ENCODE data around the gene LGR5. TPM values are rescaled to one million over a fixed set of nuclear protein-coding genes. Genes with fewer than 3 reads are reported as not detected.

Gene LGR5
- total and polyA plus RNA-seq, 2 of the 13 experiments (the other 11 are each of a cell fraction or from before 2014, with no cell fraction given), result 37.0 to 121 TPM

DNA sequence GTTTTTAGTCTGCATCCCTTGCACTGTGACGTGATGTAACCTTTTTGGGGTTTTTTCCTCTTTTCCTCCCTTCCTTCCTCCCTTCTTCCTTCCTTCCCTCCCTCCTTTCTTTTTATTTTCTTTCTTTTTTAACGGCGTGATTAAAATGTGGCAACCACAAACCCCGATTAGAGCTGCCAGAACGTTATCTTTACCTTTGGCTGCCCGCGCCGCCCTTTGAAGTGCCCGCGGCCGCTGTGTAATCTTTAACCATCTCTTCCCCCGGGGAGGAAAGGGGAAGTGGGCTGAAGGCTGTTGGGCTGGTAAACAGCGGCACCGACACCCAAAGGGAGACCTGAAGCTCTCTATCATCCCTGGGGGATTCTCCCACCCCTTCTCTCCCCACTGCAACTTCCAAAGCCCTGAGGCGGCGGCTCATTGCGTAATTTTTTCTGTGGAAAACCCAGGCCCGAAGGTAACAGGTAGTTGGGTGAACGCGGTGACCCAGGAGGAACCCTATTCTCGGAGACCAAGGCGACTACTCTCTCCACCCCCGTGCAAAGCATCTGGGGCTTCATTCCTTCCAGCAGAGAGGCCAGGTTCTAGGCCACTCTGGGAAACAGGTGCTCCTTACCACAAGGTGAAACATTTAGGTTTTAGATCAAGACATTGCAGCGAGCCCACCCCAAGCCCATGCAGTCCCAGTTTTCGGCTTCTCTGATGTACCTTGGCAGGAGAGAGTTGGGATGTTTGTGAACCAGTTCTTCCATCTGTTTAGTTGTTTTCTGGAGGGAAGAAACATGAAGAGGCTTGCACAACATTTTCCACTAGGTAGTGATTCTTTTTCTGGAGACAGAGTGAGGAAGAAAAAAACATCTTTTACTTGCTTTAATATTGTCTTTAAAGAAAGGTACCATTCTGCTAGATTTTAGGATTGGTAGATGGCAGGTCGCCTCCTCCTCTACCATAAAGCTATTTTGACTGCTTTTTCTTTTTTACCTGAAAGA is 1.5 kb downstream of the LGR5 start (continued):
- TF ChIP-seq ZNF282 (IDR thresholded peaks at IDR 0.05; ENCODE audit: partially characterized antibody) (no peak), PLRG1 (conservative IDR thresholded peaks at IDR 0.05) (no peak), ELF1 (CRISPR knock-in tag; IDR thresholded peaks at IDR 0.05) (peak; percentile 68; the same call in 1 of the 2 replicates), JARID2 (CRISPR knock-in tag; IDR thresholded peaks at IDR 0.05; ENCODE audit: insufficient replicate concordance) (no peak), NCOR1 (IDR thresholded peaks at IDR 0.05; ENCODE audit: borderline replicate concordance, low read length) (peak; percentile 63; the same call in 1 of the 2 replicates), ZNF382 (CRISPR knock-in tag; IDR thresholded peaks at IDR 0.05; ENCODE audit: borderline replicate concordance) (no peak), ZNF777 (CRISPR knock-in tag; IDR thresholded peaks at IDR 0.05) (peak; percentile 45; the same call in 1 of the 2 replicates), FOXA1 (IDR thresholded peaks at IDR 0.05) (no peak), FOXA1 (CRISPR knock-in tag; IDR thresholded peaks at IDR 0.05) (peak; percentile 94), FOXO1 (CRISPR knock-in tag; IDR thresholded peaks at IDR 0.05) (peak; percentile 99), ZNF547 (CRISPR knock-in tag; IDR thresholded peaks at IDR 0.05) (0 out of 2 replicates have a peak, but pooled peaks have one; percentile 34), PITX1 (CRISPR knock-in tag; IDR thresholded peaks at IDR 0.05) (peak; percentile 97), KDM3A (CRISPR knock-in tag; IDR thresholded peaks at IDR 0.05; ENCODE audit: low read depth) (peak; percentile 79), ZNF136 (CRISPR knock-in tag; IDR thresholded peaks at IDR 0.05; ENCODE audit: low read depth) (0 out of 2 replicates have a peak, but pooled peaks have one; percentile 28), ZNF496 (CRISPR knock-in tag; IDR thresholded peaks at IDR 0.05; ENCODE audit: insufficient replicate concordance) (no peak), HOXA9 (CRISPR knock-in tag; IDR thresholded peaks at IDR 0.05; ENCODE audit: borderline replicate concordance) (no peak), RFX5 (IDR thresholded peaks at IDR 0.05; ENCODE audit: low read depth, low read length) (no peak), ZNF235 (CRISPR knock-in tag; IDR thresholded peaks at IDR 0.05; ENCODE audit: borderline replicate concordance) (no peak), NFRKB (IDR thresholded peaks at IDR 0.05) (no peak)
- TF ChIP-seq, protein P1, sequence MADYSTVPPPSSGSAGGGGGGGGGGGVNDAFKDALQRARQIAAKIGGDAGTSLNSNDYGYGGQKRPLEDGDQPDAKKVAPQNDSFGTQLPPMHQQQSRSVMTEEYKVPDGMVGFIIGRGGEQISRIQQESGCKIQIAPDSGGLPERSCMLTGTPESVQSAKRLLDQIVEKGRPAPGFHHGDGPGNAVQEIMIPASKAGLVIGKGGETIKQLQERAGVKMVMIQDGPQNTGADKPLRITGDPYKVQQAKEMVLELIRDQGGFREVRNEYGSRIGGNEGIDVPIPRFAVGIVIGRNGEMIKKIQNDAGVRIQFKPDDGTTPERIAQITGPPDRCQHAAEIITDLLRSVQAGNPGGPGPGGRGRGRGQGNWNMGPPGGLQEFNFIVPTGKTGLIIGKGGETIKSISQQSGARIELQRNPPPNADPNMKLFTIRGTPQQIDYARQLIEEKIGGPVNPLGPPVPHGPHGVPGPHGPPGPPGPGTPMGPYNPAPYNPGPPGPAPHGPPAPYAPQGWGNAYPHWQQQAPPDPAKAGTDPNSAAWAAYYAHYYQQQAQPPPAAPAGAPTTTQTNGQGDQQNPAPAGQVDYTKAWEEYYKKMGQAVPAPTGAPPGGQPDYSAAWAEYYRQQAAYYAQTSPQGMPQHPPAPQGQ (CRISPR knock-in tag; IDR thresholded peaks at IDR 0.05; ENCODE audit: borderline replicate concordance), result peak; percentile 83
- TF ChIP-seq, protein P2, sequence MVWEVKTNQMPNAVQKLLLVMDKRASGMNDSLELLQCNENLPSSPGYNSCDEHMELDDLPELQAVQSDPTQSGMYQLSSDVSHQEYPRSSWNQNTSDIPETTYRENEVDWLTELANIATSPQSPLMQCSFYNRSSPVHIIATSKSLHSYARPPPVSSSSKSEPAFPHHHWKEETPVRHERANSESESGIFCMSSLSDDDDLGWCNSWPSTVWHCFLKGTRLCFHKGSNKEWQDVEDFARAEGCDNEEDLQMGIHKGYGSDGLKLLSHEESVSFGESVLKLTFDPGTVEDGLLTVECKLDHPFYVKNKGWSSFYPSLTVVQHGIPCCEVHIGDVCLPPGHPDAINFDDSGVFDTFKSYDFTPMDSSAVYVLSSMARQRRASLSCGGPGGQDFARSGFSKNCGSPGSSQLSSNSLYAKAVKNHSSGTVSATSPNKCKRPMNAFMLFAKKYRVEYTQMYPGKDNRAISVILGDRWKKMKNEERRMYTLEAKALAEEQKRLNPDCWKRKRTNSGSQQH (CRISPR knock-in tag; IDR thresholded peaks at IDR 0.05; ENCODE audit: low read depth), result no peak
- TF ChIP-seq, protein P3, sequence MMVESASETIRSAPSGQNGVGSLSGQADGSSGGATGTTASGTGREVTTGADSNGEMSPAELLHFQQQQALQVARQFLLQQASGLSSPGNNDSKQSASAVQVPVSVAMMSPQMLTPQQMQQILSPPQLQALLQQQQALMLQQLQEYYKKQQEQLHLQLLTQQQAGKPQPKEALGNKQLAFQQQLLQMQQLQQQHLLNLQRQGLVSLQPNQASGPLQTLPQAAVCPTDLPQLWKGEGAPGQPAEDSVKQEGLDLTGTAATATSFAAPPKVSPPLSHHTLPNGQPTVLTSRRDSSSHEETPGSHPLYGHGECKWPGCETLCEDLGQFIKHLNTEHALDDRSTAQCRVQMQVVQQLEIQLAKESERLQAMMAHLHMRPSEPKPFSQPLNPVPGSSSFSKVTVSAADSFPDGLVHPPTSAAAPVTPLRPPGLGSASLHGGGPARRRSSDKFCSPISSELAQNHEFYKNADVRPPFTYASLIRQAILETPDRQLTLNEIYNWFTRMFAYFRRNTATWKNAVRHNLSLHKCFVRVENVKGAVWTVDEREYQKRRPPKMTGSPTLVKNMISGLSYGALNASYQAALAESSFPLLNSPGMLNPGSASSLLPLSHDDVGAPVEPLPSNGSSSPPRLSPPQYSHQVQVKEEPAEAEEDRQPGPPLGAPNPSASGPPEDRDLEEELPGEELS (CRISPR knock-in tag; IDR thresholded peaks at IDR 0.05), result peak; percentile 97
